22Rv1 (cell line): ENCODE results near the gene STX4.

ENCODE experiments used
- H3K27ac ChIP-seq: fragments of 450-650 bp; 2 replicates; pipeline ENCODE4 v1.5.1; 2017
- ZFX ChIP-seq: fragments of 450-650 bp; IDR thresholded peaks from 2 replicates; pipeline ENCODE4 v1.6.1; 2017; ENCODE audit warnings: antibody characterized with exemption, borderline replicate concordance
- TF ChIP-seq, protein P1 (sequence below): fragments of 450-650 bp; IDR thresholded peaks from 2 replicates; pipeline ENCODE4 v1.5.1; 2017; ENCODE audit warnings: mild to moderate bottlenecking

Gene STX4

GRCh38 chr16:31088459-31089183 lies 55.3 kb downstream of the STX4 start, which contains the start of gene PRSS53:
PRSS53 (minus strand) TSS chr16:31088943; CDS start chr16:31088809, 134 bp downstream.
- TF ChIP-seq, protein P1, sequence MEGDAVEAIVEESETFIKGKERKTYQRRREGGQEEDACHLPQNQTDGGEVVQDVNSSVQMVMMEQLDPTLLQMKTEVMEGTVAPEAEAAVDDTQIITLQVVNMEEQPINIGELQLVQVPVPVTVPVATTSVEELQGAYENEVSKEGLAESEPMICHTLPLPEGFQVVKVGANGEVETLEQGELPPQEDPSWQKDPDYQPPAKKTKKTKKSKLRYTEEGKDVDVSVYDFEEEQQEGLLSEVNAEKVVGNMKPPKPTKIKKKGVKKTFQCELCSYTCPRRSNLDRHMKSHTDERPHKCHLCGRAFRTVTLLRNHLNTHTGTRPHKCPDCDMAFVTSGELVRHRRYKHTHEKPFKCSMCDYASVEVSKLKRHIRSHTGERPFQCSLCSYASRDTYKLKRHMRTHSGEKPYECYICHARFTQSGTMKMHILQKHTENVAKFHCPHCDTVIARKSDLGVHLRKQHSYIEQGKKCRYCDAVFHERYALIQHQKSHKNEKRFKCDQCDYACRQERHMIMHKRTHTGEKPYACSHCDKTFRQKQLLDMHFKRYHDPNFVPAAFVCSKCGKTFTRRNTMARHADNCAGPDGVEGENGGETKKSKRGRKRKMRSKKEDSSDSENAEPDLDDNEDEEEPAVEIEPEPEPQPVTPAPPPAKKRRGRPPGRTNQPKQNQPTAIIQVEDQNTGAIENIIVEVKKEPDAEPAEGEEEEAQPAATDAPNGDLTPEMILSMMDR: no peak
- TF ChIP-seq ZFX: no peak
- no peak within 1 kb of the TSS for H3K27ac ChIP-seq

GRCh38 chr16:31089199-31089598 lies 55.8 kb downstream of the STX4 start:
- H3K27ac ChIP-seq: no peak overlapping the region
- TF ChIP-seq ZFX: no peak
- TF ChIP-seq, protein P1: no peak
